ENCODE results near the gene WDR90. TPM values are rescaled to one million over a fixed set of nuclear protein-coding genes. Genes with fewer than 3 reads are reported as not detected.

WDR90 gene
- total RNA-seq, 1 experiment from 2014 or later: 118 TPM

DNA sequence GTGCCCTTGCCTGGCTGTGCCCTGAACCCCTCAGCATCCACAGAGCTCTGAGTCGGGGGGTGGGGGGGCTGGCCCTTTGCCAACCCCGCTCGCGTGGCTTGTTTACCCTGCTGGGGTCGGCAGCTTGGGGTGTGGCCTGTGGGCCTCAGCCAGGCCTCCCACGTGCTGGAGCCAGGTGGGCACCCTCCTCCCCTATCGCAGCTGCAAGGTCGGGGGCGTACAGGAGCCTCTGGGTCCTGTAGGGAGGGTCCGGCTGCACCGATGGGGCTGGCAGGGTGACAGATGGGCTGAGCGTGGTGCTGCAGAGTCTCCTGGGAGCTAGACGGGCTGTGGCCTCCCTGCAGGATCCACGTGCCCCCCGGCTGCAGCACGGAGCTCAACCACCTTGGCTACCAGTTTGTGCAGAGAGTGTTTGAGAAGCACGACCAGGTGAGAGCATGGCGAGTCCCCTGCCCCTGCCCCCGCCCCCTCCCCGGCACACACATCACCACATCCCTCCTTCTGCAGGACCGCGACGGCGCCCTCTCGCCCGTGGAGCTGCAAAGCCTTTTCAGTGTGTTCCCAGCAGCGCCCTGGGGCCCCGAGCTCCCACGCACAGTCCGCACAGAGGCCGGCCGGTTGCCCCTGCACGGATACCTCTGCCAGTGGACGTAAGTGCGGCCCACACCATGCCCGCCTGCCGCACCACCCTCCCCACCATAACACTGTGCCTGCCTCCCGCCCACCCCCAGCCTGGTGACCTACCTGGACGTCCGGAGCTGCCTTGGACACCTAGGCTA, 22.4 kb downstream of the WDR90 start:
- TF ChIP-seq, protein P1, sequence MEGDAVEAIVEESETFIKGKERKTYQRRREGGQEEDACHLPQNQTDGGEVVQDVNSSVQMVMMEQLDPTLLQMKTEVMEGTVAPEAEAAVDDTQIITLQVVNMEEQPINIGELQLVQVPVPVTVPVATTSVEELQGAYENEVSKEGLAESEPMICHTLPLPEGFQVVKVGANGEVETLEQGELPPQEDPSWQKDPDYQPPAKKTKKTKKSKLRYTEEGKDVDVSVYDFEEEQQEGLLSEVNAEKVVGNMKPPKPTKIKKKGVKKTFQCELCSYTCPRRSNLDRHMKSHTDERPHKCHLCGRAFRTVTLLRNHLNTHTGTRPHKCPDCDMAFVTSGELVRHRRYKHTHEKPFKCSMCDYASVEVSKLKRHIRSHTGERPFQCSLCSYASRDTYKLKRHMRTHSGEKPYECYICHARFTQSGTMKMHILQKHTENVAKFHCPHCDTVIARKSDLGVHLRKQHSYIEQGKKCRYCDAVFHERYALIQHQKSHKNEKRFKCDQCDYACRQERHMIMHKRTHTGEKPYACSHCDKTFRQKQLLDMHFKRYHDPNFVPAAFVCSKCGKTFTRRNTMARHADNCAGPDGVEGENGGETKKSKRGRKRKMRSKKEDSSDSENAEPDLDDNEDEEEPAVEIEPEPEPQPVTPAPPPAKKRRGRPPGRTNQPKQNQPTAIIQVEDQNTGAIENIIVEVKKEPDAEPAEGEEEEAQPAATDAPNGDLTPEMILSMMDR (conservative IDR thresholded peaks at IDR 0.05): no peak
- no peak for TF ChIP-seq EZH2 (IDR thresholded peaks at IDR 0.05; ENCODE audit: low read depth)
- BruUV-seq (replicated peaks): no TSS peak
- no peak for DNase-seq
- peaks cover 9% of the 10 kb centered on the region; the same call in 1 of the 2 replicates for H3K4me1 ChIP-seq (replicated peaks; ENCODE audit: insufficient read depth)
- intact Hi-C loops (cut with micrococcal nuclease; ENCODE audit: unreplicated experiment): no loop called here
- H3K9me3 ChIP-seq (ENCODE audit: insufficient read depth, low read depth): no peaks in the 10 kb centered on the region
- CTCF ChIA-PET: interaction anchor here (0.6 kb wide), 1 partner anchor 334 kb away, joined by 6 read pairs; no protein-coding TSS in a partner anchor
- no peaks in the 10 kb centered on the region; the same call in 1 of the 2 replicates for H4K20me1 ChIP-seq (ENCODE audit: insufficient read depth)
- POLR2A ChIA-PET (ENCODE audit: unreplicated experiment): interaction anchor here (0.6 kb wide), 1 partner anchor 37 kb away, joined by 4 read pairs; no protein-coding TSS in a partner anchor
- peaks cover 16% of the 10 kb centered on the region; the same call in 1 of the 2 replicates for H3F3A ChIP-seq (ENCODE audit: insufficient read depth, low read depth)
- H3K9me2 ChIP-seq (ENCODE audit: insufficient read depth): no peaks in the 10 kb centered on the region
- H3K36me3 ChIP-seq (ENCODE audit: low read depth): no peaks in the 10 kb centered on the region
- H3K27me3 ChIP-seq (ENCODE audit: insufficient read depth, low read depth): no peaks in the 10 kb centered on the region
- H3K4me2 ChIP-seq: no peak overlapping the region
- H2AFZ ChIP-seq: no peak overlapping the region
- H3K79me2 ChIP-seq (ENCODE audit: low read depth): peaks cover 21% of the 10 kb centered on the region
- no peak overlapping the region for H3K27ac ChIP-seq
- H3K4me3 ChIP-seq: no peak overlapping the region

DNA sequence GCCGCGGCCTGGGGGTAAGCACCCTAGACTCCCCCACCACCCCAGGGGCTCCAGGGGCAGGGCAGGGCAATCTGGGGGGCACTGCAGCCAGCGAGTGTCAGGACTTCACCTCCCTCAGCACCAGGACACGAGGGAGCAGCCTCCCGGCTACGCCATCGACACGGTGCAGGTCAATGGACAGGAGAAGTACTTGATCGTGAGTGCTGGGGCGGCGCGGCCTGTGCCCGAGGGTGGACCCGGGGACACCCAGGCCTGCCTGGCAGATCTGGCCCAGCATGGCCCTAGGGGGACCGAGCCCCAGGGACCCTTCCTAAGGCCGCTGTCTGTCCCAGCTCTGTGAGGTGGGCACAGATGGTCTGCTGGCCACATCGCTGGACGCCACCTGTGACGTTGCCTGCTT, 23.2 kb downstream of the WDR90 start:
- Histone ChIP-seq H3K36me3 (ENCODE audit: low read depth) (no peaks in the 10 kb centered on the region), H4K20me1 (ENCODE audit: insufficient read depth) (no peaks in the 10 kb centered on the region; the same call in 1 of the 2 replicates), H2AFZ (no peak overlapping the region), H3K9me3 (ENCODE audit: insufficient read depth, low read depth) (no peaks in the 10 kb centered on the region), H3K4me1 (replicated peaks; ENCODE audit: insufficient read depth) (peaks cover 9% of the 10 kb centered on the region; the same call in 1 of the 2 replicates), H3K4me2 (no peak overlapping the region), H3K9me2 (ENCODE audit: insufficient read depth) (no peaks in the 10 kb centered on the region), H3K4me3 (no peak overlapping the region), H3K27ac (no peak overlapping the region), H3K79me2 (ENCODE audit: low read depth) (peaks cover 21% of the 10 kb centered on the region), H3F3A (ENCODE audit: insufficient read depth, low read depth) (peaks cover 9% of the 10 kb centered on the region; the same call in 1 of the 2 replicates), H3K27me3 (ENCODE audit: insufficient read depth, low read depth) (no peaks in the 10 kb centered on the region)
- POLR2A ChIA-PET (ENCODE audit: unreplicated experiment): interaction anchor here (0.5 kb wide), 1 partner anchor 633 kb away, joined by 4 read pairs; no protein-coding TSS in a partner anchor
- CTCF ChIA-PET: no interaction called here
- DNase-seq: no peak
- intact Hi-C loops (cut with micrococcal nuclease; ENCODE audit: unreplicated experiment): no loop called here
- TF ChIP-seq, protein P1 (conservative IDR thresholded peaks at IDR 0.05): no peak
- TF ChIP-seq EZH2 (IDR thresholded peaks at IDR 0.05; ENCODE audit: low read depth): no peak
- no TSS peak for BruUV-seq (replicated peaks)

DNA sequence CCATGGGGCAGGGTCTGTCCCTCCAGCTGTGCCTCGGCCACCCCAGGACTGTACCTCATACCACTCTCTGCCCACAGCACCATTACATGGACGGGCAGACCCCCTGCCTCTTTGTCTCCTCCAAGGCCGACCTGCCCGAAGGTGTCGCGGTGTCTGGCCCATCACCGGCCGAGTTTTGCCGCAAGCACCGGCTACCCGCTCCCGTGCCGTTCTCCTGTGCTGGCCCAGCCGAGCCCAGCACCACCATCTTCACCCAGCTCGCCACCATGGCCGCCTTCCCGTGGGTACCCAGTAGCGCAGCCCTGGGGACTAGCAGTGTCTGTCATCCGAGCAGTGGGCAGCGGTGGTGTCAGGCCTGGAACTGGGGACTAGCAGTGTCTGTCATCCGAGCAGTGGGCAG, 23.7 kb downstream of the WDR90 start:
- no peak for TF ChIP-seq EZH2 (IDR thresholded peaks at IDR 0.05; ENCODE audit: low read depth)
- TF ChIP-seq, protein P1 (conservative IDR thresholded peaks at IDR 0.05): no peak
- POLR2A ChIA-PET (ENCODE audit: unreplicated experiment): no interaction called here

More for the DNA sequence above, 23.7 kb downstream of the WDR90 start:
- no peaks in the 10 kb centered on the region; the same call in 1 of the 2 replicates for H4K20me1 ChIP-seq (ENCODE audit: insufficient read depth)
- peaks cover 6% of the 10 kb centered on the region; the same call in 1 of the 2 replicates for H3F3A ChIP-seq (ENCODE audit: insufficient read depth, low read depth)
- H3K27ac ChIP-seq: no peak overlapping the region
- no peaks in the 10 kb centered on the region for H3K36me3 ChIP-seq (ENCODE audit: low read depth)
- intact Hi-C loops (cut with micrococcal nuclease; ENCODE audit: unreplicated experiment): no loop called here
- peaks cover 21% of the 10 kb centered on the region for H3K79me2 ChIP-seq (ENCODE audit: low read depth)
- H3K4me2 ChIP-seq: no peak overlapping the region
- no peaks in the 10 kb centered on the region for H3K9me3 ChIP-seq (ENCODE audit: insufficient read depth, low read depth)
- peaks cover 5% of the 10 kb centered on the region; the same call in 1 of the 2 replicates for H3K4me1 ChIP-seq (replicated peaks; ENCODE audit: insufficient read depth)
- H2AFZ ChIP-seq: no peak overlapping the region
- H3K27me3 ChIP-seq (ENCODE audit: insufficient read depth, low read depth): no peaks in the 10 kb centered on the region
- no peak overlapping the region for H3K4me3 ChIP-seq
- H3K9me2 ChIP-seq (ENCODE audit: insufficient read depth): no peaks in the 10 kb centered on the region
- no peak for DNase-seq
- BruUV-seq (replicated peaks): no TSS peak
- CTCF ChIA-PET: no interaction called here
